GM12878 (cell line): Measurements from ENCODE around the gene SNCB. TPM values are rescaled to one million over a fixed set of nuclear protein-coding genes. Genes with fewer than 3 reads are reported as not detected.

Experiments
- ATAC-seq: fragments of 200-7000 bp; cut with Tn5 transposase; 3 replicates; pipeline ENCODE4 v1.9.1; 2020; ENCODE audit warnings: mild to moderate bottlenecking, moderate library complexity
- BruUV-seq: library from RNA; stranded (reverse); fragments of 400-500 nt; replicated peaks from 2 replicates; lab custom pipeline; 2021; lab: Mats Ljungman, UMichigan
- CTCF ChIA-PET: fragments of 300-600 bp; sonication (Branson Sonifier 250); formaldehyde crosslinking; extraction: SDS; loops from one replicate; lab custom pipeline; 2021; ENCODE audit warnings: inconsistent platforms; lab: Yijun Ruan, JAX
- POLR2A ChIA-PET: fragments of 350-600 bp; formaldehyde crosslinking; extraction: SDS; loops from one replicate; lab custom pipeline; 2021; ENCODE audit warnings: inconsistent platforms; lab: Charles Lee
- RAD21 ChIA-PET: fragments of 300-600 bp; sonication (Branson Sonifier 250); formaldehyde crosslinking; loops from one replicate; lab custom pipeline; 2023; ENCODE audit warnings: antibody characterized with exemption; ENCODE audit not compliant: unreplicated experiment; lab: Charles Lee
- SMC1A ChIA-PET: fragments of 300-600 bp; sonication (Branson Sonifier 250); formaldehyde crosslinking; loops from one replicate; lab custom pipeline; 2023; ENCODE audit not compliant: unreplicated experiment, uncharacterized antibody; lab: Charles Lee
- DNase-seq: peaks from one replicate; pipeline ENCODE4 v3.0.0-alpha.2; 2011; ENCODE audit warnings: low read depth, low spot score
- FAIRE-seq: peaks from 3 replicates; lab custom pipeline; 2011; peaks lifted over from hg19 to GRCh38; lab: Jason Lieb, UNC
- H2AFZ ChIP-seq: 2 replicates; pipeline ENCODE4 v1.6.0; 2011; ENCODE audit warnings: low read depth, low read length, control low read depth; ENCODE audit not compliant: control insufficient read depth
- H3K27ac ChIP-seq: 2 replicates; pipeline ENCODE4 v1.5.1; 2011; ENCODE audit warnings: control low read depth; ENCODE audit not compliant: control insufficient read depth, insufficient read depth
- H3K27me3 ChIP-seq, 2 experiments: replicated peaks in 1 of 2; 2 replicates each; pipeline versions ENCODE4 v1.6.0 to v1.6.1; 2011; ENCODE audit warnings: low read length in 1 of 2; ENCODE audit not compliant: control insufficient read depth in 2 of 2, insufficient read depth in 2 of 2
- H3K36me3 ChIP-seq, 2 experiments: 2 replicates each; pipeline ENCODE4 v1.5.1; 2011; ENCODE audit warnings: low read length in 1 of 2; ENCODE audit not compliant: control insufficient read depth in 2 of 2, insufficient read depth in 2 of 2
- H3K4me1 ChIP-seq: 2 replicates; pipeline ENCODE4 v1.6.1; 2011; ENCODE audit warnings: mild to moderate bottlenecking, low read length, moderate library complexity, mixed read lengths; ENCODE audit not compliant: control insufficient read depth, insufficient read depth
- H3K4me2 ChIP-seq: 2 replicates; pipeline ENCODE4 v1.6.0; 2011; ENCODE audit warnings: control low read depth; ENCODE audit not compliant: control insufficient read depth, insufficient read depth
- H3K4me3 ChIP-seq: fragments of 200-600 bp; sonication (generic); 2 replicates; pipeline ENCODE4 v1.5.1; 2016
- H3K79me2 ChIP-seq: 2 replicates; pipeline ENCODE4 v1.6.0; 2011; ENCODE audit warnings: low read length; ENCODE audit not compliant: control insufficient read depth, insufficient read depth
- H3K9ac ChIP-seq: 2 replicates; pipeline ENCODE4 v1.8.0; 2011; ENCODE audit warnings: low read length, control low read depth, mixed read lengths; ENCODE audit not compliant: control insufficient read depth, insufficient read depth
- H3K9me3 ChIP-seq: replicated peaks from 3 replicates; pipeline ENCODE4 v1.5.1; 2011; ENCODE audit warnings: mild to moderate bottlenecking, low read length; ENCODE audit not compliant: control insufficient read depth, insufficient read depth
- H4K20me1 ChIP-seq: 2 replicates; pipeline ENCODE4 v1.6.0; 2011; ENCODE audit not compliant: control insufficient read depth, insufficient read depth
- ATF3 ChIP-seq: IDR thresholded peaks from 2 replicates; pipeline ENCODE4 v1.6.1; 2011; ENCODE audit warnings: low read depth, mild to moderate bottlenecking, low read length, moderate library complexity, borderline replicate concordance; ENCODE audit errors: extremely low read depth
- ATF7 ChIP-seq: fragments of 450-650 bp; IDR thresholded peaks from 2 replicates; pipeline ENCODE4 v1.6.1; 2016; ENCODE audit warnings: low read depth, mild to moderate bottlenecking
- CHD4 ChIP-seq: fragments of 200-600 bp; sonication (generic); IDR thresholded peaks from 2 replicates; pipeline ENCODE4 v1.6.1; 2016; ENCODE audit warnings: mild to moderate bottlenecking
- ESRRA ChIP-seq: IDR thresholded peaks from 2 replicates; pipeline ENCODE4 v1.6.1; 2012; ENCODE audit warnings: mild to moderate bottlenecking, low read length, improper control_type of control experiment
- IRF4 ChIP-seq: IDR thresholded peaks from 2 replicates; pipeline ENCODE4 v1.6.1; 2011; ENCODE audit warnings: low read depth, low read length
- KLF5 ChIP-seq: fragments of 450-650 bp; IDR thresholded peaks from 2 replicates; pipeline ENCODE4 v1.6.1; 2014; ENCODE audit warnings: mild to moderate bottlenecking; ENCODE audit not compliant: partially characterized antibody
- MEF2B ChIP-seq: fragments of 450-650 bp; IDR thresholded peaks from 2 replicates; pipeline ENCODE4 v1.6.1; 2018; ENCODE audit warnings: mild to moderate bottlenecking, moderate library complexity; ENCODE audit not compliant: partially characterized antibody, poor library complexity, severe bottlenecking
- MTA2 ChIP-seq: fragments of 450-650 bp; IDR thresholded peaks from 2 replicates; pipeline ENCODE4 v1.6.1; 2016; ENCODE audit warnings: low read depth, mild to moderate bottlenecking, moderate library complexity
- NFYB ChIP-seq: IDR thresholded peaks from 2 replicates; pipeline ENCODE4 v1.6.1; 2011; ENCODE audit warnings: low read depth, mild to moderate bottlenecking, low read length, improper control_type of control experiment, moderate library complexity; ENCODE audit not compliant: insufficient read depth
- PBX3 ChIP-seq: IDR thresholded peaks from 2 replicates; pipeline ENCODE4 v1.6.1; 2011; ENCODE audit warnings: mild to moderate bottlenecking, low read depth, low read length, moderate library complexity; ENCODE audit not compliant: insufficient replicate concordance
- PML ChIP-seq: IDR thresholded peaks from 2 replicates; pipeline ENCODE4 v1.6.1; 2012; ENCODE audit warnings: low read length, inconsistent platforms
- SREBF1 ChIP-seq: IDR thresholded peaks from 2 replicates; pipeline ENCODE4 v1.6.1; 2012; ENCODE audit warnings: mild to moderate bottlenecking, low read length
- SRF ChIP-seq, 2 experiments: IDR thresholded peaks; 2 replicates each; pipeline ENCODE4 v1.6.1; 2011; ENCODE audit warnings: low read depth in 2 of 2, low read length in 2 of 2, mild to moderate bottlenecking in 1 of 2, moderate library complexity in 1 of 2
- TARDBP ChIP-seq: IDR thresholded peaks from 2 replicates; pipeline ENCODE4 v1.6.1; 2016; ENCODE audit warnings: borderline replicate concordance
- ZBTB33 ChIP-seq: fragments of 450-650 bp; IDR thresholded peaks from 2 replicates; pipeline ENCODE4 v1.6.1; 2017; ENCODE audit warnings: mild to moderate bottlenecking
- ZNF274 ChIP-seq: IDR thresholded peaks from one replicate; pipeline ENCODE4 v1.8.0; 2011; ENCODE audit not compliant: insufficient read length, insufficient read depth
- ZZZ3 ChIP-seq: IDR thresholded peaks from 2 replicates; pipeline ENCODE4 v1.6.1; 2011; ENCODE audit warnings: low read depth; ENCODE audit not compliant: control insufficient read depth, insufficient read length
- WGBS: methylation state at CpG from one replicate; pipeline ENCODE4 v1.1.6; 2016; ENCODE audit warnings: low lambda C conversion rate; ENCODE audit not compliant: insufficient replicate concordance, insufficient coverage; ENCODE audit errors: missing lambda C conversion rate; 5-methylcytosine and 5-hydroxymethylcytosine counted together
- in situ Hi-C: fragments of 300-500 bp; cut with MboI; formaldehyde crosslinking; loops from 9 replicates; pipeline ENCODE4 v1.14.3; 2018; ENCODE audit warnings: mixed read lengths
- intact Hi-C: fragments of 100-400 bp; cut with micrococcal nuclease; formaldehyde crosslinking; loops from one replicate; pipeline ENCODE4 v1.14.2; 2022; ENCODE audit not compliant: unreplicated experiment
- polyA plus RNA-seq, 11 experiments: library from polyadenylated mRNA; depleted of rRNA in 4 of 11; unstranded in 6 of 11; stranded (reverse) in 5 of 11; fragments of >200 nt; fragmentation: Nextera tagmentation in 4 of 11; fragmentation: Illumina TruSeq in 1 of 11; extraction: Ambion mirVana in 4 of 11; extraction: Trizol in 1 of 11; gene quantifications; 1 replicate in 1 of 11; 2 replicates in 10 of 11; pipeline versions ENCODE4 v1.2.1 to v1.2.3, GENCODE V29; 2011 to 2016; ENCODE audit warnings: inconsistent platforms in 2 of 11, missing spikeins in 2 of 11, low read depth in 1 of 11
- total RNA-seq, 4 experiments: library from RNA; depleted of rRNA in 3 of 4; stranded (reverse); fragments of >200 nt in 3 of 4; fragmentation: Illumina TruSeq in 1 of 4; extraction: Trizol in 1 of 4; gene quantifications; 2 replicates each; pipeline versions ENCODE4 v1.2.1 to v1.2.3, GENCODE V29; 2013 to 2021

SNCB gene
- total and polyA plus RNA-seq, 10 of the 15 experiments (the other 5 are each of a cell fraction or from before 2014, with no cell fraction given): 0.75 TPM; not detected in 9

- no peak for TF ChIP-seq PBX3
- no peak for TF ChIP-seq CHD4
- no peak for TF ChIP-seq ZNF274
- TF ChIP-seq ESRRA: no peak
- no peak for TF ChIP-seq ATF3
- no peak for TF ChIP-seq PML
- TF ChIP-seq SREBF1: no peak
- TF ChIP-seq ZZZ3: no peak
- no peak for TF ChIP-seq ATF7
- no peak for TF ChIP-seq IRF4
- TF ChIP-seq SRF (IDR thresholded peaks at IDR 0.05; ENCODE audit: low read depth in 2 of 2, low read length in 2 of 2): no peak
- TF ChIP-seq NFYB: no peak
- no peak for TF ChIP-seq KLF5
- TF ChIP-seq ZBTB33: no peak
- no peak for TF ChIP-seq MEF2B
- no peak for TF ChIP-seq TARDBP
- TF ChIP-seq MTA2: no peak
- RAD21 ChIA-PET: no interaction called here
- H3K27me3 ChIP-seq: peaks cover 0 to 1% of the 10 kb centered on the region in 2 experiments; a peak in 2 of 4 replicates
- no peaks in the 10 kb centered on the region for H3K36me3 ChIP-seq
- H3K4me3 ChIP-seq: no peak overlapping the region
- ATAC-seq (no peak), FAIRE-seq (no peak), DNase-seq (no peak)
- peaks cover 13% of the 10 kb centered on the region for H3K4me1 ChIP-seq
- H3K9me3 ChIP-seq: no peaks in the 10 kb centered on the region; the same call in 2 of the 3 replicates
- no peaks in the 10 kb centered on the region for H4K20me1 ChIP-seq
- SMC1A ChIA-PET: no interaction called here
- H3K27ac ChIP-seq: no peak overlapping the region
- no peak overlapping the region for H3K4me2 ChIP-seq
- BruUV-seq: no TSS peak
- intact Hi-C loops (no loop called here), in situ Hi-C loops (no loop called here)
- H3K9ac ChIP-seq: no peak overlapping the region
- 84% methylated on average over 4 of the region's 4 CpGs for WGBS
- no peaks in the 10 kb centered on the region for H3K79me2 ChIP-seq
- POLR2A ChIA-PET: no interaction called here
- CTCF ChIA-PET: no interaction called here
- H2AFZ ChIP-seq: no peak overlapping the region
Measured at GRCh38 chr5:176637556-176637955, 7.2 kb upstream of the SNCB start.
